GM23338 (cell line): ENCODE data around the gene PLPPR5. TPM values are rescaled to one million over a fixed set of nuclear protein-coding genes. Genes with fewer than 3 reads are reported as not detected.

Experiments
- ATAC-seq: fragments of 200-7000 bp; cut with Tn5 transposase; 3 replicates; pipeline ENCODE4 v1.9.1; 2020
- DNase-seq: peaks from one replicate; pipeline ENCODE4 v3.0.0-alpha.2; 2015; ENCODE audit warnings: low spot score
- H2AFZ ChIP-seq: fragments of 200-600 bp; sonication (generic); 2 replicates; pipeline ENCODE4 v1.8.0; 2016; ENCODE audit warnings: antibody characterized with exemption, mild to moderate bottlenecking, moderate library complexity
- H3F3A ChIP-seq: fragments of 200-600 bp; sonication (generic); replicated peaks from 2 replicates; pipeline ENCODE4 v1.8.0; 2017; ENCODE audit warnings: antibody characterized with exemption, mixed run types, low read depth
- H3K27ac ChIP-seq: fragments of 200-600 bp; sonication (generic); 2 replicates; pipeline ENCODE4 v1.6.1; 2016; ENCODE audit warnings: low read depth
- H3K27me3 ChIP-seq: fragments of 200-600 bp; sonication (generic); 2 replicates; pipeline ENCODE4 v1.8.0; 2016; ENCODE audit warnings: mild to moderate bottlenecking, mixed run types, moderate library complexity; ENCODE audit not compliant: insufficient read depth
- H3K36me3 ChIP-seq: fragments of 200-600 bp; sonication (generic); 2 replicates; pipeline ENCODE4 v1.8.0; 2016; ENCODE audit warnings: mild to moderate bottlenecking; ENCODE audit not compliant: insufficient read depth
- H3K4me1 ChIP-seq: fragments of 200-600 bp; sonication (generic); 2 replicates; pipeline ENCODE4 v1.8.0; 2016; ENCODE audit warnings: mild to moderate bottlenecking, moderate library complexity; ENCODE audit not compliant: insufficient read depth
- H3K4me2 ChIP-seq: fragments of 200-600 bp; sonication (generic); 2 replicates; pipeline ENCODE4 v1.7.1; 2017; ENCODE audit warnings: mixed run types
- H3K4me3 ChIP-seq: fragments of 200-600 bp; sonication (generic); 2 replicates; pipeline ENCODE4 v1.6.1; 2016; ENCODE audit warnings: mixed run types
- H3K79me2 ChIP-seq: fragments of 200-600 bp; sonication (generic); replicated peaks from 2 replicates; pipeline ENCODE4 v1.8.0; 2017; ENCODE audit warnings: mild to moderate bottlenecking; ENCODE audit not compliant: insufficient read depth
- H3K9me2 ChIP-seq: fragments of 200-600 bp; sonication (generic); 2 replicates; pipeline ENCODE4 v1.8.0; 2017; ENCODE audit not compliant: insufficient read depth
- H4K20me1 ChIP-seq: fragments of 200-600 bp; sonication (generic); replicated peaks from 2 replicates; pipeline ENCODE4 v1.8.0; 2017; ENCODE audit warnings: mild to moderate bottlenecking; ENCODE audit not compliant: insufficient read depth
- H3K27ac Mint-ChIP-seq: 2 replicates; pipeline ENCODE4 v1.8.0; 2020; ENCODE audit warnings: inconsistent platforms, mild to moderate bottlenecking, moderate library complexity, mixed read lengths
- H3K27me3 Mint-ChIP-seq: 3 replicates; pipeline ENCODE4 v1.8.0; 2022; ENCODE audit warnings: low read depth, mild to moderate bottlenecking, moderate library complexity, mixed read lengths, inconsistent platforms; ENCODE audit not compliant: insufficient read depth, poor library complexity
- H3K36me3 Mint-ChIP-seq: 3 replicates; pipeline ENCODE4 v1.8.0; 2021; ENCODE audit warnings: low read depth, mild to moderate bottlenecking, inconsistent platforms, moderate library complexity, mixed read lengths
- H3K4me1 Mint-ChIP-seq: 3 replicates; pipeline ENCODE4 v1.8.0; 2020; ENCODE audit warnings: mild to moderate bottlenecking, inconsistent platforms, mixed read lengths
- H3K4me3 Mint-ChIP-seq: 3 replicates; pipeline ENCODE4 v1.8.0; 2021; ENCODE audit warnings: moderate library complexity, mild to moderate bottlenecking, inconsistent platforms, mixed read lengths
- H3K9me3 Mint-ChIP-seq: 3 replicates; pipeline ENCODE4 v1.8.0; 2020; ENCODE audit warnings: moderate library complexity, mild to moderate bottlenecking, inconsistent platforms, mixed read lengths
- CREB1 ChIP-seq: fragments of 250-450 bp; sonication (Bioruptor Pico); IDR thresholded peaks from 2 replicates; pipeline ENCODE4 v1.5.0; 2020; ENCODE audit warnings: low read depth, mild to moderate bottlenecking, moderate library complexity
- CTCF ChIP-seq, 2 experiments: fragments of 200-600 bp in 1 of 2; sonication (generic) in 1 of 2; conservative IDR thresholded peaks; 2 replicates each; pipeline versions ENCODE4 v1.5.1 to v1.6.1; 2016 to 2017; ENCODE audit warnings: antibody characterized with exemption in 2 of 2, low read depth in 2 of 2, mild to moderate bottlenecking in 2 of 2, moderate library complexity in 1 of 2
- ETS1 ChIP-seq: IDR thresholded peaks from 2 replicates; pipeline ENCODE4 v1.6.1; 2016; ENCODE audit warnings: antibody characterized with exemption
- EZH2 ChIP-seq: fragments of 200-600 bp; sonication (generic); IDR thresholded peaks from one replicate; pipeline ENCODE4 v1.8.0; 2017; ENCODE audit warnings: antibody characterized with exemption, mild to moderate bottlenecking, low read depth; ENCODE audit not compliant: unreplicated experiment
- EZH2phosphoT487 ChIP-seq: fragments of 200-600 bp; sonication (generic); IDR thresholded peaks from one replicate; pipeline ENCODE4 v1.8.1; 2018; ENCODE audit warnings: antibody characterized with exemption; ENCODE audit not compliant: unreplicated experiment
- JUNB ChIP-seq: IDR thresholded peaks from one replicate; pipeline ENCODE4 v1.6.1; 2016; ENCODE audit warnings: antibody characterized with exemption; ENCODE audit not compliant: unreplicated experiment
- NANOG ChIP-seq: IDR thresholded peaks from 2 replicates; pipeline ENCODE4 v1.6.1; 2016; ENCODE audit warnings: antibody characterized with exemption, borderline replicate concordance
- POLR2AphosphoS5 ChIP-seq: IDR thresholded peaks from 2 replicates; pipeline ENCODE4 v1.6.1; 2016; ENCODE audit warnings: antibody characterized with exemption, low read depth
- REST ChIP-seq: IDR thresholded peaks from one replicate; pipeline ENCODE4 v1.6.1; 2018; ENCODE audit warnings: antibody characterized with exemption; ENCODE audit not compliant: unreplicated experiment
- STAT1 ChIP-seq: IDR thresholded peaks from one replicate; pipeline ENCODE4 v1.6.1; 2016; ENCODE audit warnings: antibody characterized with exemption; ENCODE audit not compliant: unreplicated experiment
- ZNF114 ChIP-seq: fragments of 250-450 bp; sonication (Bioruptor Pico); IDR thresholded peaks from 2 replicates; pipeline ENCODE4 v1.5.0; 2020; ENCODE audit warnings: mild to moderate bottlenecking, moderate library complexity
- ZNF331 ChIP-seq: fragments of 250-450 bp; sonication (Bioruptor Pico); IDR thresholded peaks from 2 replicates; pipeline ENCODE4 v1.5.0; 2020; ENCODE audit warnings: low read depth, mild to moderate bottlenecking, moderate library complexity
- polyA plus RNA-seq: library from polyadenylated mRNA; unstranded; fragments of >200 nt; fragmentation: Nextera tagmentation; extraction: Ambion mirVana; gene quantifications from 2 replicates; pipeline ENCODE4 v1.2.1, GENCODE V29; 2016
- total RNA-seq: library from RNA; depleted of rRNA; stranded (reverse); fragments of >200 nt; shearing (Covaris generic); gene quantifications from 2 replicates; pipeline ENCODE4 v1.2.3, GENCODE V29; 2014

The PLPPR5 gene
- total and polyA plus RNA-seq, 2 experiments from 2014 or later, result 3.2 to 4.2 TPM

GRCh38 chr1:98937347-98937746 is 67.3 kb downstream of the PLPPR5 start:
- Histone ChIP-seq H3K4me1 (no peaks in the 10 kb centered on the region), H3K79me2 (no peaks in the 10 kb centered on the region), H3K4me2 (no peak overlapping the region), H3F3A (no peaks in the 10 kb centered on the region), H3K9me2 (peaks cover 14% of the 10 kb centered on the region; the same call in 1 of the 2 replicates), H3K4me3 (no peak overlapping the region), H2AFZ (no peak overlapping the region), H3K36me3 (no peaks in the 10 kb centered on the region), H4K20me1 (no peaks in the 10 kb centered on the region), H3K27me3 (no peaks in the 10 kb centered on the region), H3K27ac (no peak overlapping the region)
- DNase-seq, result no peak
- TF ChIP-seq JUNB (no peak), CTCF (conservative IDR thresholded peaks at IDR 0.05; ENCODE audit: low read depth in 2 of 2) (no peak), POLR2AphosphoS5 (no peak), CREB1 (CRISPR knock-in tag) (no peak), STAT1 (no peak), ZNF331 (CRISPR knock-in tag) (no peak)
- ATAC-seq, result no peak
- no peaks in the 10 kb centered on the region for H3K27me3 Mint-ChIP-seq
- H3K4me3 Mint-ChIP-seq, result no peak overlapping the region
- no peak overlapping the region for H3K27ac Mint-ChIP-seq
- H3K36me3 Mint-ChIP-seq, result 0 out of 3 replicates have a peak, but pooled peaks cover 2% of the 10 kb centered on the region
- H3K9me3 Mint-ChIP-seq, result peaks cover 2% of the 10 kb centered on the region; the same call in 1 of the 3 replicates
- peaks cover 7% of the 10 kb centered on the region; the same call in 2 of the 3 replicates for H3K4me1 Mint-ChIP-seq

- Histone ChIP-seq H3K27me3 (no peaks in the 10 kb centered on the region), H3K36me3 (no peaks in the 10 kb centered on the region), H4K20me1 (no peaks in the 10 kb centered on the region), H3F3A (no peaks in the 10 kb centered on the region), H2AFZ (no peak overlapping the region), H3K4me2 (no peak overlapping the region), H3K79me2 (no peaks in the 10 kb centered on the region), H3K9me2 (peaks cover 14% of the 10 kb centered on the region; the same call in 1 of the 2 replicates), H3K4me1 (no peaks in the 10 kb centered on the region; the same call in 1 of the 2 replicates), H3K27ac (no peak overlapping the region), H3K4me3 (no peak overlapping the region)
- H3K27ac Mint-ChIP-seq, result no peak overlapping the region
- H3K9me3 Mint-ChIP-seq, result peaks cover 2% of the 10 kb centered on the region; the same call in 1 of the 3 replicates
- ATAC-seq, result no peak
- DNase-seq, result no peak
- no peak overlapping the region for H3K4me3 Mint-ChIP-seq
- 0 out of 3 replicates have a peak, but pooled peaks cover 2% of the 10 kb centered on the region for H3K36me3 Mint-ChIP-seq
- H3K27me3 Mint-ChIP-seq, result no peaks in the 10 kb centered on the region
- peaks cover 9% of the 10 kb centered on the region for H3K4me1 Mint-ChIP-seq
- TF ChIP-seq ZNF331 (CRISPR knock-in tag), result no peak
- TF ChIP-seq NANOG, result no peak
- TF ChIP-seq STAT1, result no peak
- no peak for TF ChIP-seq ZNF114 (CRISPR knock-in tag)
- TF ChIP-seq EZH2, result no peak
- no peak for TF ChIP-seq CREB1 (CRISPR knock-in tag)
- no peak for TF ChIP-seq ETS1
- TF ChIP-seq JUNB, result no peak
- TF ChIP-seq CTCF (conservative IDR thresholded peaks at IDR 0.05; ENCODE audit: low read depth in 2 of 2), result no peak
- no peak for TF ChIP-seq EZH2phosphoT487
- no peak for TF ChIP-seq REST
Observed at GRCh38 chr1:98932184-98932583, 72.5 kb downstream of the PLPPR5 start.
